Nucleus accumbens (tissue), 56 donors: ENCODE data around the gene HPCAL1.
A peak's percentile ranks its signal among the peaks of the same experiment; 100 is the strongest.

ENCODE experiments used
- DNase-seq, 56 donors: peaks; one replicate each; lab custom pipeline; 2025; lab: John Stamatoyannopoulos, UW

Gene HPCAL1

GRCh38 chr2:10345813-10346212 lies 43.1 kb downstream of the HPCAL1 start:
- no peak for DNase-seq

- no peak for DNase-seq
Observed at GRCh38 chr2:10346929-10347561, 44.3 kb downstream of the HPCAL1 start.

DNA sequence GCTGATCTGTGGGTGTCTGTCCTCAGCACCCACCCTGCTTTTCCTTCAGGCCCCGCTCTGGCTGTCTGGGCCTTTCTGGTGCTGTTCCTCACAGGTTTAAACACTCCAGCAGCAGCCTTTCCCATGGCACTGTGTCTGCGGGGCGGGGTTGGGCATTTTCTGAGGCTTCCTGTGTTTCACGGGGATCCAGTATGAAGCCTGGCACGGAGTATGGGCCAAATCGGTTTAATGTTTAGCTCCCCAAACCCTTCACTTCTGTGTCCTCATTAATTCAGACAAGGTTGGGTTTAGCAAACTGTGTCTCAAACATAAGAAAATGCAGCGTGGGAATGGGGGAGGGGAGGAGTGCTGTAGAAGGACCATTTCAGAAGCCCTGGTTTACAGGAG lies 44.9 kb downstream of the HPCAL1 start:
- no peak for DNase-seq

GRCh38 chr2:10348891-10349290 lies 46.2 kb downstream of the HPCAL1 start:
- DNase-seq, result no peak

DNA sequence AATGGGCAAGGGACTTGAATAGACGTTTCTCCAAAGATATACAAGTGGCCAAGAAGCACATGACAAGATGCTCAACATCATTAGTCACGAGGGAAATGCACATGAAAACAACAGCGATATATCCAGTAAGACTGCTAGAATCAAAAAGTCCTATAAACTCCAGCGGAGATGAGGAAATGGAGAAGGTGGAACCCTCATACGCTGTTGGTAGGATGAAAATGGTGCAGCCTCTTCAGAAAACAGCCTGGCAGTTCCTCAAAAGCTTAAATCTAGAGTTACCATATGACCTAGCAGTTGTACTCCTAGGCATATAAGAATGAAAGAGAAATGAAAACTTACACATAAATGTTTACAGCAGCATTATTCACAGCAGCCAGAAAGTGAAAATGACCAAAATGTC lies 48.1 kb downstream of the HPCAL1 start:
- no peak for DNase-seq

GRCh38 chr2:10352361-10352760 lies 49.7 kb downstream of the HPCAL1 start:
- no peak for DNase-seq

- no peak for DNase-seq
Observed at GRCh38 chr2:10352972-10353371, 50.3 kb downstream of the HPCAL1 start.

DNA sequence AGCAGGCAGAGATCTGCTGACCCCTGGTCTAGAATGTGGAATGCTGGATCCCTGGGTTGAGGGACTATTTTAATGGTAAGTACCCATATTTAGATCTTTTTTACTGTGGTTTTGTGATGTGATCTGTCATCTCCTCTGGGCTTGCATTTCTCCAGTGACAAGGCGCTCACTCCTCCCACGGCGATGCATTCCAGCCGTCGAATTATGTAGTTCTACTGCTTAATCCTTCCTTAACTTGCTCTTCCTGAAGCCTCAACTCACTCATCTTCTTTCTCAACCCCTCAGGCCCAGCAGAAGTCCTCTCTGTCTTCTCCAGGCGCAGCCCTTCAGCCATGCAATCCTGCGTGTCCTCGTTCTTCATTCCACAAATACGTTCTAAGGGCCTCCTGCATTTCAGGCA lies 51.2 kb downstream of the HPCAL1 start:
- no peak for DNase-seq

- DNase-seq, result no peak
Observed at GRCh38 chr2:10354399-10354798, 51.7 kb downstream of the HPCAL1 start.

GRCh38 chr2:10355471-10356438 lies 53.1 kb downstream of the HPCAL1 start:
- DNase-seq, result no peak

DNA sequence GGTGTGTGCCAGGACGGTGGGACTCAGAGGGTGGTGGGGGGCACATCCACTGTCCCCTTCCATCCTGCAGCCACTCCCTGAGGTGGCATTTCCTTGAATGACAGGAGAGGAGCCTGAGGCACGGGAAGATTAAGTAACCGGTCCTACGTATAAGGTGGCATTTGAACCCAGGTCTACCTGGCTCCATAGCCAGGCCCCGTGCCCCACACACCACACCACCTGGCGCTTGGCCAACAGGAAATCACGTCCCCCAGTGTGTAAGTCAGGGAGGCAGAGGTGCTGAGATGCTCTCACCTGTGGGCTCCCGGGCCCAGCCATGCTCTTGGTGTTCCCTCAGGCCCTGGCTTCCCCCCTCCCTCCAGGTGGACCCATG lies 53.7 kb downstream of the HPCAL1 start:
- DNase-seq, result no peak

DNA sequence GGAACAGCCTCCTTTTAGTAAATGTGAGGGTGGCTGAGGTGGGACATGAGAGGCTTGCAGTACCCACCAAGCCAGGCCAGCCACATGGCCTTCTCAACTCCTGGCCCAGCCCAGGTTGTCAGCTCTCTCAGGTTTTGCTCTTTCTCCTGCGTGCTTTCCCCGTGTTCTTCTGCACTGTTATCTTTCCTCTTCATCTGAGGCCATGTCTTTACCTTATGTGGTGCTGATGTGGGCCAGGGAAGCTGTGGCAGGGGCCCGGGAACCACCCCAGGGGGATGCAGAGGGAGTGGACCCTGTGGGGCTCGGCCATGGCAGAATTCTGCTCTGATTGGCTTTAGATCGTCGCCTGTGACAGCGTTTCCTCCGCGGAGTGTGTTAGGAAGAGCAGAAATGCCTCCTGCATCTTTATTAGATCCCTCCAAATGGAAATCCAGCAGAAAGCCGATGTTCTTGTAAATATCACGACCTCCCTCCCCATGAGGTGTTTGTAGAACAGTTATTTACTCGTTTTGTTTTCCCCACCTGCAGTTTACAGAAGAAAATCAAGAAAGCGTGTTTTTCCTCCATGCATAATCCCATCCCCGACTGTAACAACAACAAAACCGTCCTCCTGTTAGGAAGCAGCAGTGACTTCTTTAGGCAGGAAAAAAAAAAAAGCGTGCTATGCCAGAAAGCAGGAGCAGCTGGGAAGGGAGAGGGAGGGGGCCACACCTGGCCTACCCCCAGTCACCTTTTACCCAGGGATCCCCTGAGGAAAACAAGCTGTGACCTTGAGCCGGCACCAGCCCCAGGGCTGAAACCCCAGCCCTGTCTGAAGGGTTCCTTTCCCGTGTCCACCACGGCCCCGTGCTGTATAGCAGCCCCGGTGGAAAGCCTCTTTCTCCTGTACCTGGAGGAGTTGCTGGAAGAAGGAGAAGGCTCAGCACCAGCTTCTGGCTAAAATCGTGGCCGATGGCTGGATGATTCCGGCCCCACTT lies 54.8 kb downstream of the HPCAL1 start:
- DNase-seq, result no peak

GRCh38 chr2:10359246-10359645 lies 56.5 kb downstream of the HPCAL1 start:
- no peak for DNase-seq

DNA sequence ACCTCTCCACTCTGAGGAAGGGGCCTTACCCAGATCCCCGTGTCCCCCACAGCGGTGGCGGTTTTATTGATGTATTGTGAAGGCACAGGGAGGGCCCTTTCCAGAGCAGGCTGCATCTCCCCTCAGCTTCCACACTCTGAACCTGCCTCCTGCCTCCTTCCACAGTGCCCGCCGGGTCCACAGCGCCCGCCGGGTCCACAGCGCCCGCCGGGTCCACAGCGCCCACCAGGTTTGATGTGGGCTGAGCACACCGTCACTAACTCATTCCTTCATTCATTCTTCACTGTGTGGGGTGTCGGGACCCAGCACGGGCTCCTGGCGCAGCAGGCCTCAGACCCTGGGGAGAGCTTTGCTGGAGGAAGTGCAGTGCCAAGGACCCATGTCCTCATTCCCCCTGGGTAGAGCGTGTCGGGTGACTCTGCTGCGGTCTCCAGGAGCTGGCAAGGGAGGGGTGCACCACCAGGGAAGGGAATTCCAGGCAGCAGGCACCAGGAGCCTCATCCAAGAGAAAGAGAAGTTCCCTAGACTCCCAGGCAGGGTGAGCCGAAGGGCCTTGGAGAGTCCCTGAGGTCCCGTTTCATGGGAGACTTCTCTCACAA lies 57.1 kb downstream of the HPCAL1 start:
- DNase-seq, result no peak

GRCh38 chr2:10360460-10360849 lies 57.8 kb downstream of the HPCAL1 start:
- DNase-seq, result no peak

DNA sequence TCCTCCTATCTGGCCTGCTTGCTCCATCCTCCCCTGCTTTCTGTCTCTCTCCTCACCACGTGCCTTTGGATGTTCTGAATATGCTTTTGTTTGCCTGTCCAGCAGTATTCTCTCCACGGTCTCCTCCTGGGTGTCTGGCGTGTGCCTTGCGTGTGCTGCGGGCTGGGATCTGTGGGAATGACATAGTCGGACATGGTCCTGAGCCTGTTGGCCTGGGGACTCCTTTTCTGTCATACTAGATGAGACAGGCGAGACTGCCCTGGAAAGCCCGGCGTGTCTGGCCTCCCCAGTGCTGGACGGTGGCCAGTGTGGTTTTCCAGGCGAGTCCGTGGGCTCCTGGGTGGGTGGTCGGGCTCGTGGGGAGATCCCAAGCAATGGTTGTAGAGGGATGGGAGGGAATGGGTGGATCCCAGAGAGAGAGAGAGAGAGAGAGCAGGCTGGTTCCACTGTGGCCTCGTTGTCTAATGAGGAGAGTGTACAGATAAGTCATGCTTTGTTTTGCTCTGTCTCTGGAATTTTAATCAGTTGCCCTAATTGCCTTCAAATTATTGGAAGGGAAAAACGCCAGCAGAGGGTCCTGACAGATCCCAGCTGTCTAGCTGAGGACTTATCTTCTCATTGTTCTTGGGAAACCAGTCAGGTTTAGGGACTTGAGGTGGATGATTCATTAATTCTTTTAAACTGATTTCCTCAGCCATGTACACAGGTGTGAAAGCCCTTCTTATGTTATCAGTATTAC lies 58.3 kb downstream of the HPCAL1 start:
- DNase-seq, result peak in 17 of 56 donors; percentile 13 to 67 (median 30)

GRCh38 chr2:10362096-10362897 lies 59.6 kb downstream of the HPCAL1 start:
- no peak for DNase-seq

GRCh38 chr2:10362898-10363454 lies 60.3 kb downstream of the HPCAL1 start:
- no peak for DNase-seq
